HG03457 (cell line): Measurements from ENCODE around the gene MANEAL.

Experiments
- ATAC-seq: cut with Tn5 transposase; IDR thresholded peaks from one replicate; pipeline ENCODE4 v1.9.1; 2021; ENCODE audit warnings: moderate number of reproducible peaks; ENCODE audit not compliant: unreplicated experiment

The MANEAL gene

DNA sequence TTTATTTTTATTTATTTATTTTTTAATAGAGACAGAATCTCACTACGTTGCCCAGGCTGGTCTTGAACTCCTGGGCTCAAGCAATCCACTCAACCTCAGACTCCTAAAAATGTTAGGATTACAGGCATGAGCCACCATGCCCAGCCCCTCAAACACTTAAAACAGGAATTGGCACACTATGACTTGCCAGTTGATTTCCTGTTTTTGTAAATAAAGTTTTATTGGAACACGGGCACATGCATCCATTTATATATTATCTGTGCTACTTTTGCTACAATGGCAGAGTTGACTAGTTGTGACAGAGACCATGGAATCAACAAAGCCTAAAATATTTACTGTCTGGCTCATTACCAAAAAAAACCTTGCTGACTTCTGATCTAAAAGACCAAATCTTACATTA, 30.4 kb downstream of the MANEAL start:
- no peak for ATAC-seq

DNA sequence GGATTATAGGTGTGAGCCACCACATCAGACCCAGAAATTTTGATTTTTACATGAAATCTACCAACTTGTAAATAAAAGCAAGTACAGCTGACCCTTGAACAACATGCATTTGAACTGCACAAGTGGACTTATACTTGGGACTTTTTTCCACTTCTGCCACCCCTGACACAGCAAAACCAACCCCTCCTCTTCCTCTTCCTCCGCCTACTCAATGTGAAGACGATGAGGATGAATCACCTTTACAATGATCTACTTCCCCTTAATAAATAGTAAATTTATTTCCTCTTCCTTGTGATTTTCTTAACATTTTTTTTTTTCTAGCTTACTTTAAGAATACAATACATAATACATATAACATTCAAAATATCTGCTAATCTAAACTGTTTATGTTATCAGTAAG, 31.9 kb downstream of the MANEAL start:
- ATAC-seq, result no peak

DNA sequence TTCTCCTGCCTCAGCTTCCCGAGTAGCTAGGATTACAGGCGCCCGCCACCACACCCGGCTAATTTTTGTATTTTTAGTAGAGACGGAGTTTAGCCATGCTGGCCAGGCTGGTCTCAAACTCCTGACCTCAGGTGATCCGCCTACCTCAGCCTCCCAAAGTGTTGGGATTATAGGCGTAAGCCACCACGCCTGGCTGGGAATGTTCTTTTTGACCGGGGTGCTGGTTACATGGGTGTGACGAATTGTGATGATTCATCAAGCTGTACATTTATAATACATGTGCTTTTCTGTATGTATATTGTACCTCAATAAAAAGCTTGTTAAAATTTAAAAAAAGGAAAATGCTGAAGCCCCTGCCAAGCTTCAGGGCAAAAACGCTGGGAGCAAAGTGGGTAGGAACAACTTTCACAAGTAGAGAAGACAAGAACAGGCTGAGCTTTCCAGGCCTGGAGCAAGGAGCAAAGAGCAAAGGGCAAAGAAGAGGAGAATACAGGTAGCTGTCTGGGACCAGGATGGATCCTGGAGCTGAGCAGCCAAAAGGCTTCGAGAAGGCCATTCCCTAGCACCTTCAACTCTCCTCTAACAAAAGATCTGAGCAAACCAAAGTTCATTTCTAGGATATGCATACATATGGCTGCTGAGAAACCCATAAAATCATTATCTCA, 34.9 kb downstream of the MANEAL start:
- ATAC-seq, result no peak

DNA sequence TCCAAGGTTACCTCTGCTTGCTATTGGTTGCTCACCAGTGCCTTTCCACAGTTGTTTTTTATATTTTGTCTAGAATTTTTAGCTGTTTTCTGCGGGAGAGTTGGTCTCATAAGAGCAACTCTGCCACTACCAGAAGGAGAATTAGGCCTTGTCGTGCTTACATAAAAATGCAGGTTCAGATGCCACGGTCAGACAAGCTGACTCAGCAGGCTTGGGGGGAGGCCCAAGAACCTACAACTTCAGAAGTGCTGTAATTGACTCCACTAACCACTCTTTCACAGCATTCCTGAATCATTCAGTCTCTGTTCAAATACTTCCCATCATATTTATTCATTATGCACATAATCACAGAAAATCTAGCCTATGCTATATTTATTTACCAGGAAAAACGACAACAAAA, 37.5 kb downstream of the MANEAL start:
- no peak for ATAC-seq

DNA sequence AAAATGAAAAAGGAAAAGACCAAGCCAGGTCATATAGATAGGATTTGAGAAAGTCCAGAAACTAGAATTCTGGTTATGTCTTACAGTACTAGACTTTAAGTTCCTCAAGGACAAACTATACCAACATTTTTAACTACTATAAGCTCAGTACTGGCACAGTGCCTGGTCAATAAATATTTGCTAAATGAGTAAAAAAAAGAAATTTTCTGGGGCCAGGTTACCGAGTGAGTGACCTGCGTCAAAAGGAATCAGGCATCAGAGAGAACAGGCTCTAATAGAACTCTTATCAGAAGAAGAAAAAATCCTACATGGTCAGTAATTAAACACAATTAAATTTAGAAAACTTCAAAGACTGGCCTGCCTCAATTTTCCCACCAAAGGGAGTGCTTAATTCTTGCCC, 38.2 kb downstream of the MANEAL start:
- no peak for ATAC-seq

DNA sequence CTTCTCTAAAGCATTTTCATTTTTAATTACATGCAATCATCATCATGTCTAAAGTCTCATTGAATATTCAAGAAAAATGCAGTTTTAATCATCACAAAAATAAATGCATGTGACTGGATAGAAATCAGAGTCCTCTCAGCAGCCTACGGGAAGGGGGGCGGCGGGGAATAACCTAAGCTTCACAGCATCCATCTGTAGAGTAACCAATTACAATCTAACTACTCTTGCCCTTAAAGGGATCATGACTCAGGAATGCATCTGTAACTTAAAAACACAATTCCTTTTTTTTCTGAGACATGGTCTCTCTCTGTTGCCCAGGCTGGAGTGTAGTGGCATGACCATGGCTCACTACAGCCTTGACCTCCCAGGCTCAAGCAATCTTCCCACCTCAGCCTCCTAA, 43.1 kb downstream of the MANEAL start:
- ATAC-seq, result no peak

DNA sequence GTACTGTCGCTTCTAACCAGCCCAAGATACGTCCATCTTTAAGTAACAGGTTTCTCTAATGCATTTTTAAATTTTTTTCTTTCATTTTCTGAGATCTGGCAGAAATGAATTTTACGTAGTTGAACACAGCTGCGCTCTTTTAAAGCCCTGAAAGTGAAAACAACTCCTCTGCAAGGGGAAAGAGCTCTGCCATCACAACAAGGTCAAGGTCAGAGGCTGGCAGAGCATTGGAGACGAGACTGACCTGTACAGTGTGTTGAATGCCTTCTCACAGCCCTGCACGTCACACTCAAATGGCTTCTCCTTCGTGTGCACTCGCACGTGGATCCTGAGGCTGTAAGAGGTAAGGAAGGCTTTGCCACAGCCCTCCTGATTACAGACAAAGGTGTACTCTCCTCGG, 46.0 kb downstream of the MANEAL start:
- no peak for ATAC-seq

DNA sequence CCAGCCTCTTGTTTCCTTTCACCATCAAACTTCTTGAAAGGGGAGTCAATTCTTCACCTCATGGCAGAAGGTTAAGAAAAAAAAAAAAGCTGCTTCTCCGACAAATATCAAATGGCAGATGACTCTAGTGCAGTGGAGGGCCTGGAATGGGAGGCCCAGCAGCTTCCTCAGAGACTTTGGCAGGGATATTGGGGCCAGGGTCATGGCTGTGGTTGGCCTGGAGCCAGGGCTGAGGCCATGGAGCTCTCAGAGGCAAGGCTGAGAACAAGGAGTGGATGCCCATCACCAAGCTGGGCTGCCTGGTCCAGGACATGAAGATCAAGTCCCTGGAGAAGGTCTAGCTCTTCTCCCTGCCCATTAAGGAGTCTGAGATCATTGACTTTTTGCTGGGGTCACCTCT, 47.1 kb downstream of the MANEAL start:
- no peak for ATAC-seq

DNA sequence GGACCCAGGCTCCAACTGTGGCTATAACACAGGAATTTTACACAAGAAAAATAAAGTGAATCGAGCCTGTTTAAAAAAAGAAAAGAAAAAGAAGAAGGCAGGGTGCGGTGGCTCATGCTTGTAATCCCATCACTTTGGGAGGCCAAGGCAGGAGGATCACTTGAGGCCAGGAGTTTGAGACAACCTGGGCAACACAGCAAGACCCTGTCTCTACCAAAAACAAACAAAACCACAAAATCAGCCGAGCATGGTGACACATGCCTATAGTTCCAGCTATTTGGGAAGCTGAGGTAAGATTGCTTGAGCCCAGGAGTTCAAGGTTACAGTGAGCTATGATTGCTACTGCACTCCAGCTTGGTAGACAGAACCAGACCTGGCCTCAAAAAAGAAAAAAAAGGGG, 48.0 kb downstream of the MANEAL start:
- ATAC-seq, result no peak

DNA sequence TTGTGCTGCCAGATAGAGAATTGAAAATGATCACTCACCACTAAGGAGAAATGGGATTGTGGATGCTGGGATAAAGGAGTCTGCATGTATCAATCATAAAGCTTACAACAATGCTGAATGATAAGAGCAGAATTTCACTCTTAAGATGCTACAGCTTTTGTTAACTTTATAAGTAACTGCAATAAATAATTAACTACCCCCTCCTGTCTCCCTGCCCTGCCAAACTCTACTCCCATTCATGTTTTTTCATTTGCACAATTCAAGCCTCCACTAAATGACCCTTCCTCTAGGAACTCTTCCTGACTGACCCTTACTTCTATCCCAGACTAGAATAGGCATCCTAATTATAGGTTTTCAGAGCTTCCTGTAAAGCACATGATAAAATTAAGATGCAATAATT, 50.9 kb downstream of the MANEAL start:
- no peak for ATAC-seq

DNA sequence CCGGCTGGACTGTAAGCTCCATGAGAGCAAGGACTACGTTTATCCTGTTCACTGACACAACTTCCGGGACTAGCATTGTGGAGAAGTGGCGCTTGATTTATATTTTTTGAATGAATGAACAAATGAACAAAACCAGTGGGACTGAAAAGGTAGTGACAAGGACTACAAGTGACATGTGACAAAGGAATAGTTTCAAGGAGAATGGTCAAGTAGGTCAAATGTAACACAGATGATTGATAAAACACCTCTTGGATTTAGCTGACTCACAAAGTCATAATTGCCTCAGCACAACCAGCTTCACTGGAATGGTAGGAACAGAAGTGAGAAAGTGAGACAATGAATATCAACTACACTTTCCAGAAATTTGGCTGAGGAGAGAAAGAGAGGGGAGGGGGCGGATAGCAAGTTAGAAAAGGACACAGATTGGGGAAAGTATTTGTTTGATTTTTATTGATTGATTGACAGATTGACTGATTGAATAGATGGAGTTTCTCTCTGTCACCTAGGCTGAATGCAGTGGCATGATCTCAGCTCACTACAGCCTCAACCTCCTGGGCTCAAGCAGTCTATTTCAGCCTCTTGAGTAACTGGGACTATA, 51.5 kb downstream of the MANEAL start:
- ATAC-seq, result no peak

DNA sequence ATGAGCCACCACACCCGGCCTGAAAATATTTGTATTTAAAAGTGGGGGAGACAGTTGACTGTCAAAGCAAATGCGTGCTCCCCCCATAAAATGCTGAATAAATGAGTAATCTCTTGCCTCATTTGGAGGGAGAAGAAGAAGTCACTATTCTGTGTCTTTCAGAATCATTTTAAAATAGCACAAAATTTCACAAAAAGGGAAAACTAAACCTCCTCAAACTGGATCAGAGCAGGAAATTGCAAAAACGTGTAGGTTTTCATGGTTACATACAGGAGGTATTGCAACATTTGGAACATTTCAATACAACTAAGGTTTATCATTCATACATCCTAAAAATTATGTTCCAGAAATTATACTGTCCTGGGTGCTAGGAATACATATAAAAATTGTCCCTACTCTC, 52.1 kb downstream of the MANEAL start:
- no peak for ATAC-seq

DNA sequence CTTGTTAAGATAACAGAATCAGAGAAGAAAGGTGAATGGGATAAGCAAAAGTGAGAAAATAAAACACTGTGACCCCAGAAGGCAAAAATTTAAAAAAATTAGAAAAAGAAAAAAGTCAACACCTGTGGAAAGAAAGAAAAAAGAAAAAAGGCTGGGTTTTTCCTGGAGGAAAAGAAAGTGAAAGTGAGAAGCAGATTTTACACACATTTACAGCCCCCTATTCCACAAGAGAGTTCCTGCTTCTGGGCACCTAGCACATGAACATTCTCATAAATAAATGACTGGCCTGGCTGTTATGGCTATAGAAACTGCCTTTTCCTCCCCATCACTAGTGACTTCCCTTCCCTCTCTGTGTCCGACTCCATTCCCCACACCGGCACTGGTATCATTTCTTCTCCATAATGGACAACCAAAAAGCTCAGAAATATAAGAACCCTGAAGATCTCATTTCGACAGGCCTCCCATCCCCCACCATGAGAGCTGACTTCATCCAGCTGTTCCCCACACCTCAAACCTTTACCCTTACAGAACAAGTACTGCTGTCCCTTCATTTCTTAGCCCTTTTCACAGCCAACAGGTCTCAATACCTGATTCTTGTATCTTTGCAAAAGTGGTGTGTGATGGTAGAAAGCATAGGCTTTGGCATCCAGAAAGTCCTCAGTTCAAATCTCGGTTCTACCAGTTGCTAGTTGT, 53.1 kb downstream of the MANEAL start:
- ATAC-seq, result no peak

DNA sequence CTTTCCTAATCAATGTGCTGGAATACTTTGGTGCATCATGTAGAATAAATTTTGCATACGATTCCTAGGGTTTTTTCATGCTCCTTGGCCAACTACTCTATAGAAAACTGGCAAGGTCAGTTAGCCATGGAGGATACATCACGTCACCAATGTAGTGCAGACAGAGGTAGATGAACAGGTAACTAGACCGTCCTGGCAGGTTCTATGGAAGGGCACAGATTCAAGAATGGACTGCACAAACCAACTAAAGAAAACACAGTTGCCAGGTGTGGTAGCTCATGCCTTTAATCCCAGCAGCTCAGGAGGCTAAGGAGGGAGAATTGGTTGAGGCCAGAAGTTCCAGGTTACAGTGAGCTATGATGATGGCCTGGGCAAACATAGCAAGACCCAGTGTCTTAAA, 55.8 kb downstream of the MANEAL start:
- ATAC-seq, result no peak

DNA sequence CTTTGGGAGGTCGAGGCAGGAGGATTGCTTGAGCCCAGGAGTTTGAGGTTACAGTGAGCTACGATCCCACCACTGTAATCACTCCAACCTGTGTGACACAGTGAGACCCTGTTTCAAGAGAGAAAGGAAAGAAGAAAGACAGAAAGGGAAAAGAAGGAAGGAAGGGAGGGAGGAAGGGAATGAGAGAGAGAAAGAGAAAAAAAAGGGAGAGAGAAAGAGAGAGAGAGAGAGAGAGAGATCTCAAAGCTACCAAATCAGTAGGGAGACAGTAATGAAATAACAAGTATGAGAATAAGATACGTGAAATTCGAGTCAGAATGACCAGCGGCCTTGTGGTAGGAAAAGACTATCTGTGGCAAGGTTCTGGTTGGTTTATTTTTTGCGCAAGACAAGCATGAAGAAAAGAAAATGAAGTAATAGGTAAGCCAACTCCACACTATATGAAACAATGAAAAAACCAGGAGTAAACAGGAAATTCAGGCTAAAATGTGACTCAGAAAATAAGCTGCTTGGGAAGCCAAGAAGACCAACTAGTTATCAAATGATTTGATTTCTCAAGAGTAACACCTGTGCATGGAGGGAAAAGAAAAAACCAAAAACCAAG, 56.8 kb downstream of the MANEAL start:
- ATAC-seq, result no peak
